ENCODE data around the gene DNASE1L2. TPM values are rescaled to one million over a fixed set of nuclear protein-coding genes. Genes with fewer than 3 reads are reported as not detected.

DNASE1L2 gene
- total and polyA plus RNA-seq, 10 of the 15 experiments (the other 5 are each of a cell fraction or from before 2014, with no cell fraction given): 0.06 to 1.5 (median 0.29) TPM

DNA sequence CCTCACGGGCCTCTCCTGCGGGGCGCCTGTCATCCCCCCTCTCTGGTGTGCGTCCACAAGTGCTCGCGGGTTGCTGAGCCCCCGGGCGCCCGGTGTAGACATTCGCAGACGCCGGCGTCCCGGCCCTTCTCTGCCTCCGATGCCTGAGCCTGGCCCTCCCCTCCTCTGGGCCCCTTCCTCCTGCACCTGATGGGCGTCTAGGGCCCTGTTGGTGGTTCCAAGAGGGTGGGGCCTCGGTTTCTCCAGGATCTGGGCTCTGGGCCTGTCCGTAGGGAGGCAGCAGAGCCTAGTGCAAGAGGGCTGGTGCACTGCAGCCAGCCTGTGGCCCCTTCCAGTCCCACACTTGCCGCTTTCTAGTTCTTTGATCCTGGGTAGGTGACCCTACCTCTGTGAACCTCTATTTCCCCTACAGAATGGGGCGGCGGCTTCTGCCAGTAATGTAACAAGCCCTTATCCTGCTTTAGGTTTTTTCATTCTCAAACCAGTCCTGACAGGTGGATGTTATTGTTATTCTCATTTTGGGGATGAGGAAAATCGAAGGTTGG is 12.2 kb upstream of the DNASE1L2 start (continued):
- 0 out of 2 replicates have a peak, but pooled peaks have one; percentile 11 for TF ChIP-seq NKRF (conservative IDR thresholded peaks at IDR 0.05)
- TF ChIP-seq SMARCA5 (IDR thresholded peaks at IDR 0.05): 0 out of 2 replicates have a peak, but pooled peaks have one; percentile 8

DNA sequence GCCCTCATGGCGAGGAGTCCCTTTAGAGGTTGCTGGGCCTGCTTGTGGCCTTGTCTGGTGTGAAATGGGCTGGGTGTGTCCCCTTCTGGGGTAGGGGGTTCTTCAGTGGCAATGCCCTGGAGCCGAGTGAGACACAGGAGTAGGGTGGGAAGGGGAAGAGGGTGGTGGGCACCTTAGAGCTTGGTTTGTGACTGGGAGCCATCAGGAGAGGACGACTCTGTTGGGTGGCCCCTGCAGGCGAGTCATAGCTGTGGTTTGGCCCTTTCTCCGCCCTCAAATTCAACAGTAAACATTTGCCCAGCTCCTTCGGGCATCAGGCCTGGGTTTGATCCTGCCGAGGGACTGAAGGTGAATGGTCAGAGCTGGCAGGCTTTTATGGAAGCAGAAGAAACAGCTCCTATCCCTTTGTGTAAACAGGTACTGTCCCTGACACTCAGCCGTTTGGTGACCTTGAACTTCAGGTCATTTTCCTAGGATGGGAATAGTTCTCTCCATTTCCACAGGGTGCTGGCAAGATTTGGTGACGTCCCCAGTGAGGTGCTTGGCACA is 9.9 kb upstream of the DNASE1L2 start:
- H3K4me1 ChIP-seq (ENCODE audit: control insufficient read depth, insufficient read depth, low read length): peaks cover 5% of the 10 kb centered on the region; the same call in 1 of the 2 replicates
- peak overlapping the region; percentile 48; the same call in 1 of the 2 replicates for H3K4me2 ChIP-seq (ENCODE audit: control insufficient read depth, insufficient read depth)
- DNase-seq (ENCODE audit: low read depth, low spot score) (no peak), FAIRE-seq (no peak), ATAC-seq (no peak)
- no peaks in the 10 kb centered on the region for H3K9me3 ChIP-seq (replicated peaks; ENCODE audit: control insufficient read depth, insufficient read depth, low read length)
- POLR2A ChIA-PET: interaction anchor here (2.1 kb wide), 1 partner anchor 12 kb away, joined by 7 read pairs; the partner anchor contains the start of gene PGP
- H3K79me2 ChIP-seq (ENCODE audit: control insufficient read depth, insufficient read depth, low read length): peaks cover 27% of the 10 kb centered on the region
- BruUV-seq (replicated peaks): no TSS peak
- no peak overlapping the region for H3K4me3 ChIP-seq
- H2AFZ ChIP-seq (ENCODE audit: control insufficient read depth, low read depth, low read length): no peak overlapping the region
- peaks cover 4 to 17% of the 10 kb centered on the region in 2 experiments; a peak in 3 of 4 replicates for H3K36me3 ChIP-seq (ENCODE audit: control insufficient read depth in 2 of 2, insufficient read depth in 2 of 2, low read length in 1 of 2)
- in situ Hi-C loops (cut with MboI) (no loop called here), intact Hi-C loops (cut with micrococcal nuclease; ENCODE audit: unreplicated experiment) (no loop called here)
- SMC1A ChIA-PET (ENCODE audit: uncharacterized antibody, unreplicated experiment): interaction anchor here (1.6 kb wide), 1 partner anchor 26 kb away, joined by 3 read pairs; the partner anchor contains the start of gene ECI1
- no peak overlapping the region for H3K27ac ChIP-seq (ENCODE audit: control insufficient read depth, insufficient read depth)
- H3K9ac ChIP-seq (ENCODE audit: control insufficient read depth, insufficient read depth, low read length): no peak overlapping the region
- no peaks in the 10 kb centered on the region for H4K20me1 ChIP-seq (ENCODE audit: control insufficient read depth, insufficient read depth)
- 62% methylated on average over 9 of the region's 9 CpGs for WGBS (ENCODE audit: insufficient coverage, insufficient replicate concordance, low lambda C conversion rate, missing lambda C conversion rate)
- no peaks in the 10 kb centered on the region for H3K27me3 ChIP-seq (replicated peaks in 1 of 2; ENCODE audit: control insufficient read depth in 2 of 2, insufficient read depth in 2 of 2, low read length in 1 of 2)
- CTCF ChIA-PET: interaction anchor here (1.1 to 1.6 kb wide), 2 partner anchors 25 to 171 kb away, joined by 3 read pairs; partner anchors contain the start of gene ECI1
- RAD21 ChIA-PET (ENCODE audit: unreplicated experiment): no interaction called here
- TF ChIP-seq ZBTB11 (CRISPR knock-in tag; IDR thresholded peaks at IDR 0.05) (no peak), NR2C2 (IDR thresholded peaks at IDR 0.05; ENCODE audit: borderline replicate concordance, control insufficient read depth, insufficient read length, low read depth) (no peak), HDAC2 (IDR thresholded peaks at IDR 0.05) (no peak), SPI1 (IDR thresholded peaks at IDR 0.05; ENCODE audit: borderline replicate concordance, insufficient read depth, low read depth, low read length) (no peak), ZBED1 (IDR thresholded peaks at IDR 0.05; ENCODE audit: borderline replicate concordance) (no peak), MXI1 (IDR thresholded peaks at IDR 0.05; ENCODE audit: low read depth, low read length) (no peak), SMARCA5 (IDR thresholded peaks at IDR 0.05) (no peak), ATF3 (IDR thresholded peaks at IDR 0.05; ENCODE audit: borderline replicate concordance, extremely low read depth, low read depth, low read length) (no peak), EED (IDR thresholded peaks at IDR 0.05; ENCODE audit: low read depth) (no peak), EZH2 (IDR thresholded peaks at IDR 0.05; ENCODE audit: borderline replicate concordance, control insufficient read depth, low read depth, low read length) (no peak)

All from GM12878 (cell line).